ENCODE measurements around the gene SPDYA. TPM values are rescaled to one million over a fixed set of nuclear protein-coding genes. Genes with fewer than 3 reads are reported as not detected.
A peak's percentile ranks its signal among the peaks of the same experiment; 100 is the strongest.

The SPDYA gene
- total RNA-seq = 1 to 10 TPM; 1.4 to 1.5 TPM

DNA sequence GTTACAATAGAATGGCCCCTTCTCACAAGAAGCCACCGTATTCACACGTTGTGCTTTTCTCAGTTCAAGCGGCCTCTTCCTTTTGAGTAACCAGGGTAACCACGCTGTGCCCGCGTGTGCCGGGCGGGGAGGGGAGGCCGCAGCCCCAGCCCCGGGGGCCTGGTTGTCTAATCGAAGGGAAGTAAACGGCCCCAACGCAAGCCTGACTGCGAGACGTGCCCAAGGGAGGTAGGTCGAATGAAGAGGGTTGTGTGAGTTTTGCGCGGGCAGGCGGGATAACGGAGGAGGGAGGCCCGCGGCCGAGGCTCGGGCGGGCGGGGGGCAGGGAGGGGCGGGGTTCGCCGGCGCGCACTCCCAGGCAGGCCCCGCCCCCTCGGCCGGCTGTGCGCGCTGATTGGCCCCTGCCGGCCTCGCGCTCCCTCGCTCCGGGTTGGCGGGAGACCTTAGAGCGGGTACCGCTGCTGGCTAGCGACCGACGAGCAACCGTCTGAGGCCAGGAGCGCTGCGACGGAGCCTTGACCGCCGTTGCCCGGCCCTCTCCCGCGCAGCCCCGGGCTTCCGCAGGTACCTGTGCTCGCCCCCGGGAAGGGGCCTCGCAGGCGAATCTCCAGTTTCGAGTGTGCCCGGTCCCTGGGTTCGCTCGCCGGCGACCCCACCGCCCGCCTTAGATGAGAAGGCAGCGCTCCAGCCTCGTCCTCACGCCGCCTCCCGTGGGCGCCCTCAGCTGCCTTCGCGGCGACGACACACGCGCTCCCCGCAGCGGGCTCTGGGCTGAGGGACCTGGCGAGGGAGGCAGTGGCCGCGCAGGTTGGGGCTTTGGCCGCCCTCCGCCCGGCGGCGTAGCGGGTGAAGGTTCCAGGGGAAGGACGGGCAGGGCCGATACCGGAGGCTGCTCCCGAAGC, at the start of gene SPDYA:
Gene SPDYA (plus strand): TSS at position 451 of the 902 bp plus-strand sequence. CDS start 5,181 bp downstream, outside the sequence.
- ChIA-PET POLR2A (no interaction called here), CTCF (interaction anchor here (0.6 to 2.0 kb wide), 4 partner anchors 10 to 1377 kb away, joined by 3 to 6 read pairs (median 4); no protein-coding TSS in a partner anchor)
- H3K4me3 Mint-ChIP-seq = peak within 1 kb of the TSS; percentile 77
- DNase-seq = peak; percentile 82
- H3K27ac Mint-ChIP-seq = peak within 1 kb of the TSS; percentile 81
- H3K9me3 Mint-ChIP-seq = no peaks in the 10 kb centered on the region
- peaks cover 11% of the 10 kb centered on the region for H3K36me3 Mint-ChIP-seq (ENCODE audit: low read depth)
- H3K4me1 Mint-ChIP-seq = peaks cover 21% of the 10 kb centered on the region
- H3K27me3 Mint-ChIP-seq = no peaks in the 10 kb centered on the region

DNA sequence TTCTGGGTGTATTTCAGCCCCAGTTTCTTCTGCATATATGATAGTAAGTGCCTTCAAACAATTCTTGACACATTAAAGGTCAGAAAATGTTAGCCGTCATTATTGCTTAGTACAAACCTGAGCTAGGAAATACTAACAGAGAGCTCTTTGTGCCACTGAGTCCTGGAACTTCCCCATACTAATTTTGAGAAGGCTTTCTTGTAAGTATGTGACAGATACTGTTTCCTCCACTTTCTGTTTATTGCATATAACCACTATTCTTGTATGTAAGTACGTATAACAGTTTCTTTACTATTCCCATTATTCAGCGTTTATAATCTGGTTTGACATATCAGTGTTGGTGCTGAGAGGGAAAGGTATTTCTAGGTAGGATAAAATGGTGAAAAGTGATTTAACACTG, 49.2 kb upstream of the SPDYA start:
- no peak for DNase-seq
- H3K9me3 Mint-ChIP-seq = no peaks in the 10 kb centered on the region
- no peak overlapping the region for H3K4me3 Mint-ChIP-seq
- ChIA-PET POLR2A (no interaction called here), CTCF (interaction anchor here (2.0 to 2.3 kb wide), 2 partner anchors 10 to 81 kb away, joined by 4 to 6 read pairs; partner anchors contain the start of gene PPP1CB)
- H3K27ac Mint-ChIP-seq = no peak overlapping the region
- peaks cover 30% of the 10 kb centered on the region for H3K4me1 Mint-ChIP-seq
- H3K36me3 Mint-ChIP-seq (ENCODE audit: low read depth) = peaks cover 34% of the 10 kb centered on the region
- H3K27me3 Mint-ChIP-seq = no peaks in the 10 kb centered on the region

DNA sequence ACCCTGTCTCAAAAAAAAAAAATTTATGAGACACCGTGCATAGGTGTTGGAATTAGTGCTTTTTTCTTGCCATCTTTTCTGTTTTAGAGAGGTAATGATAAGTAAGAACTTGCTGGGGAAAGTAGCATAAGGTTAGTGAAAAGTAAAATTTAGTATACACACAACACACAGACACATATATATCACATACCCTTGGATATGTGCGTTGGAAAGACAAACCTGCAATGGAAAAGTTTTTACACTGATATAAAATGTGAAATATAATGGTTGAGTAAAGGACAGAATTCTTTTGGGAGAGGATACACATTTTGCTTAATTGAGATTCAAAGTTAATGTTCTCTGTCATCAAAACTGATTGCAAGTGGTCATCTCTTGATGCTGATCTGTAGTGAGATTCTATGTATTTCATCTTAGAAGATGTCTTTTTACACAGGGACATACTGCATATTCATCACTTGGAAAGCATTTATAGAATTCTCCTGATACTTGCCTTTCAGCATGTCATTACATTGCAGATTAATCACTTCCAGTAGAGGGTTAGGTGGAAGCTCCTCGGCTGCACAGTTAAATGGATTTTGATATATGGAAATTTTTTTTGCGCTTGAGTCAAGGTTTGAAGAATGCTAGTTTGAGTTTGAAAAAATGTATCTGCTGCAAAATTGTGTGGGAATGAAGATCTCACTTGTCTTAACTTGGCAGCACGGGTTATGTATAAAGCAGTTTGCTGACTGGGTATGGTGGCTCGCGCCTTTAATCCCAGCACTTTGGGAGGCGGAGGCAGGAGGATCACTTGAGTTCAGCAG, 45.5 kb upstream of the SPDYA start:
- CTCF ChIA-PET = interaction anchor here (1.8 kb wide), 1 partner anchor 10 kb away, joined by 5 read pairs; no protein-coding TSS in a partner anchor
- DNase-seq = no peak
- POLR2A ChIA-PET = no interaction called here
- Mint-ChIP-seq H3K27me3 (no peaks in the 10 kb centered on the region), H3K4me3 (no peak overlapping the region), H3K4me1 (peaks cover 30% of the 10 kb centered on the region), H3K36me3 (ENCODE audit: low read depth) (peaks cover 34% of the 10 kb centered on the region), H3K9me3 (no peaks in the 10 kb centered on the region), H3K27ac (no peak overlapping the region)

DNA sequence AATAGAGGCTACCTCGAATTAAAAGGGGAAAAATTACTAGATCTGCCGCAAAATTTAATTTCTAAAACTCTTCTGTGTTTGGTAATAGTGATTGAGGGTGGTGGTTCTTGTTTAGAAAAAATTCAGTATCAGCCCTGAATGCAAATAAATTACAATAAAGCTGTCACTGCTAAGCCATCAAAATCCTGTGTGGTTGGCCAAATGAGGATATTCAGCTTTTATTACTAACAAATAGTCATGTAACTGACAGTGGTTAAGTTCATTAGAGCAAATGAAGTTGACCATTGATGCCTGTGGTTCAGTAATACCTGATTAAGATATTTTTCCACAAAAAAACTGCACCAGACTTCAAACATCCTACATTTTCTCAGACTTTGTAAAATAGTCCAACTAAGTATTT, 44.6 kb upstream of the SPDYA start:
- CTCF ChIA-PET = interaction anchor here (1.8 kb wide), 1 partner anchor 11 kb away, joined by 5 read pairs; no protein-coding TSS in a partner anchor
- POLR2A ChIA-PET = no interaction called here
- Mint-ChIP-seq H3K27me3 (no peaks in the 10 kb centered on the region), H3K27ac (no peak overlapping the region), H3K36me3 (ENCODE audit: low read depth) (peaks cover 34% of the 10 kb centered on the region), H3K9me3 (no peaks in the 10 kb centered on the region), H3K4me1 (peaks cover 35% of the 10 kb centered on the region), H3K4me3 (no peak overlapping the region)
- DNase-seq = no peak

DNA sequence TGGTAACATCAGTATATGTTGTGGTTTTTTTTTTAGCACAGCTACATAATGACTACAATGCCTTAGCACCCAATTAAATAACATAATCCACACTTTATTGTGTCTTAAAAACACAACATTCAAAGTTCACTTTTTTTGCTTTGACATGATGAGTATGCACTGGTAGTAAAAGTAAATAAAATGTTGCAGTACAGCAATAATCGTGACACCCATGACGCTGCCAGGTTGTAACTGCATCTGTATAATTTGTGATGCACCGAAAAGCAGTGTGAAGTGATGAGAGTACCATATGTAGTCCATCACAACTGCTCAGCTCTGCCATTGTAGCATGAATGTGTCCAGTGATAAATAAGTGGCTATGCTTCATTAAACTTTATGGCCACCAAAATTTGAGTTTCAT, 43.3 kb upstream of the SPDYA start:
- peaks cover 35% of the 10 kb centered on the region for H3K4me1 Mint-ChIP-seq
- no peak for DNase-seq
- ChIA-PET POLR2A (no interaction called here), CTCF (interaction anchor here (0.7 kb wide), 1 partner anchor 42 kb away, joined by 5 read pairs; no protein-coding TSS in a partner anchor)
- peaks cover 27% of the 10 kb centered on the region for H3K36me3 Mint-ChIP-seq (ENCODE audit: low read depth)
- H3K27ac Mint-ChIP-seq = no peak overlapping the region
- no peak overlapping the region for H3K4me3 Mint-ChIP-seq
- H3K9me3 Mint-ChIP-seq = no peaks in the 10 kb centered on the region
- H3K27me3 Mint-ChIP-seq = no peaks in the 10 kb centered on the region

DNA sequence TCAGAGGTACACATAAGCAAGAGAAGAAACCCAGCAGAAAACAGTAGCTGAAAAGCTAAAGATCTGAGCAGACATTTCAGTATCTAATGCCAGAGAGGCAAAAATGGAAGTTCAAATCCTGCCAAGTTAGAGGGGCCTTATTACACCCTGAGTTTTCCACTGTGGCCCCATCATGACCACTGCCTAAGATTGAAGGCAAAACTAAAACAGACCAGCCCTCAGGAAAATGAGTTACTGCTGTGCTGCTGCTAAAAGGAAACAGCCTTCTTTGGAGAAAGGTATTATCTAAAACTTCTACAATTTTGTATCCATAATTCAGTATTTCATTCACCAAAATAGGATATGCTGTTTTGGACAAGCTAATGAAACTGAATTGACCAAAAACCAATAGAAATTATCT, 42.2 kb upstream of the SPDYA start:
- no peaks in the 10 kb centered on the region for H3K9me3 Mint-ChIP-seq
- H3K27ac Mint-ChIP-seq = no peak overlapping the region
- no peak for DNase-seq
- peaks cover 36% of the 10 kb centered on the region for H3K4me1 Mint-ChIP-seq
- peaks cover 20% of the 10 kb centered on the region for H3K36me3 Mint-ChIP-seq (ENCODE audit: low read depth)
- ChIA-PET POLR2A (no interaction called here), CTCF (interaction anchor here (0.5 to 1.1 kb wide), 4 partner anchors 17 to 201 kb away, joined by 3 to 4 read pairs (median 4); partner anchors contain the start of gene PPP1CB)
- no peak overlapping the region for H3K4me3 Mint-ChIP-seq
- no peaks in the 10 kb centered on the region for H3K27me3 Mint-ChIP-seq

DNA sequence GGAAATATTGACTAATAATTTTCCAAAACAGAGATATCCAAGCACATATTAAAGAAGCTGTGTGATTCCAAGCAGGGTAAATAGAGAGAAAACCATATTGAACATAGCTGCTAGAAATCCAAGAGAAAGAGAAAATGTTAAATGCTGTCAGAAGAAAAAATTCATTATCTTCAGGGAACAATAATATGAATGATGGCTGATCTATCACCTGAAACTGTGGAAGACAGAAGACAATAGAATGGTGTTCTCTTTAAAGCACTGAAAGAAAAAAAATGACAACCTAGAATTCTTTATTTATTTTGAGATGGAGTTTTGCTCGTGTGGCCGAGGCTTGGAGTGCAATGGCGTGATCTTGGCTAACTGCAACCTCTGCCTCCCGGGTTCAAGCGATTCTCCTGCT, 41.7 kb upstream of the SPDYA start:
- no peak for DNase-seq
- Mint-ChIP-seq H3K27me3 (no peaks in the 10 kb centered on the region), H3K9me3 (no peaks in the 10 kb centered on the region), H3K27ac (no peak overlapping the region), H3K36me3 (ENCODE audit: low read depth) (peaks cover 18% of the 10 kb centered on the region), H3K4me3 (no peak overlapping the region), H3K4me1 (peaks cover 36% of the 10 kb centered on the region)
- CTCF ChIA-PET = interaction anchor here (0.5 to 1.5 kb wide), 5 partner anchors 17 to 202 kb away, joined by 3 to 5 read pairs (median 4); partner anchors contain the start of gene PPP1CB
- POLR2A ChIA-PET = no interaction called here

DNA sequence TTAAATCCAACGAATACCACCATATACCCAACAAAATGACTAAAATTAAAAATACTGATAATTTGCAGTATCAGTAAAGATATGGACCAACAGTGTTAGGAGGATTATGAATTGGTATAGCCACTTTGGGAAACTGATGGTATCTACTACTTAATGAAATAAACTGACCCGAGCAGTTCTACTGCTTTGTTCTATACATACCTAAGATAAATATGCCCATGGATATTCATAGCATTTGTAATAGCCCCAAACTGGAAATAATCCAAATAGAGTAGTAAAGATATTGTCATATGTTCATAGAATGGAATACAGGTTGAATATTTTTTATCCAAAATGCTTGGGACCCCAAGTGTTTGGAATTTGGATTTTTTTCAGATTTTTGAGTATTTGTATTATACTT, 38.3 kb upstream of the SPDYA start:
- H3K4me3 Mint-ChIP-seq = no peak overlapping the region
- H3K4me1 Mint-ChIP-seq = peaks cover 37% of the 10 kb centered on the region
- peaks cover 22% of the 10 kb centered on the region for H3K36me3 Mint-ChIP-seq (ENCODE audit: low read depth)

DNA sequence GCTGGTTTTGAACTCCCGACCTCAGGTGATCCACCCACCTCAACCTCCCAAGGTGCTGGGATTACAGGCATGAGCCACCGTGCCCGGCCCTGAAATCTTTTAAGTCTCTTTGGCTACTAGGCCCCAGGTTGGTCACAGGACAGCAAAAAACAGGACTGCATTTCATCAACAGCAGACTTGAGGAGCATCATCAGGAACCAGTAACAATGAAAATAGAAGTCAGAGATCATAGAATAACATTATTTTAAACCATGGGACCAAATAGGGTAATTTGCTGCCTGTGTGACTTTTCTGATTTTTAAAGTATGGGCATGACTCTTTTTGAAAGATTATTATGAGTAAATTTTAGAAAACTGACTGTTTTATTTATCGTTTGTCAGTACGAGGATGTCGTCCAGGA, 34.2 kb upstream of the SPDYA start:
- ChIA-PET CTCF (interaction anchor here (2.0 kb wide), 1 partner anchor 182 kb away, joined by 5 read pairs; no protein-coding TSS in a partner anchor), POLR2A (no interaction called here)
- Mint-ChIP-seq H3K9me3 (no peaks in the 10 kb centered on the region), H3K4me3 (no peak overlapping the region), H3K27ac (no peak overlapping the region), H3K4me1 (peaks cover 26% of the 10 kb centered on the region), H3K36me3 (ENCODE audit: low read depth) (peaks cover 27% of the 10 kb centered on the region), H3K27me3 (no peaks in the 10 kb centered on the region)
- no peak for DNase-seq

More for the DNA sequence above, 38.3 kb upstream of the SPDYA start:
- ChIA-PET CTCF (no interaction called here), POLR2A (no interaction called here)
- DNase-seq = no peak
- no peaks in the 10 kb centered on the region for H3K9me3 Mint-ChIP-seq
- no peak overlapping the region for H3K27ac Mint-ChIP-seq
- no peaks in the 10 kb centered on the region for H3K27me3 Mint-ChIP-seq

DNA sequence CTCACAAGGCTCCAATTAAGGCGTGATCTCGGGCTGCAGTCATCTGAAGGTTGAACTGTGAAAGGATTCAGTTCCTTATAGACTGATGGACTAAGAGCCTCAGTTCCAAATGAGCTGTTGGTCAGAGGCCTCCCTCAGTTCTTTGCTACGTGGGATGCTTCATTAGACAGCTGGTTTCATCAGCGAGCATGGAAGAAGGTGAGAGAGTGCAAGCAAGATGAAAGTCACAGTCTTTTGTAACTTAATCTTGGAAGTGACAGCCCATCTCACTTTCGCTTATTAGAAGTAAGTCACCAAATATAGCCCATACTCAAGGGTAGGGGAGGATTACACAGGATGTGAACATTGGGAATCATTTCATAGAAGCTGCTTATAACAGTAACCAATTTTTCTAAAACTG, 32.2 kb upstream of the SPDYA start:
- Mint-ChIP-seq H3K27ac (no peak overlapping the region), H3K9me3 (no peaks in the 10 kb centered on the region), H3K36me3 (ENCODE audit: low read depth) (peaks cover 40% of the 10 kb centered on the region), H3K4me1 (peaks cover 25% of the 10 kb centered on the region), H3K27me3 (no peaks in the 10 kb centered on the region), H3K4me3 (no peak overlapping the region)
- ChIA-PET CTCF (no interaction called here), POLR2A (no interaction called here)
- no peak for DNase-seq

DNA sequence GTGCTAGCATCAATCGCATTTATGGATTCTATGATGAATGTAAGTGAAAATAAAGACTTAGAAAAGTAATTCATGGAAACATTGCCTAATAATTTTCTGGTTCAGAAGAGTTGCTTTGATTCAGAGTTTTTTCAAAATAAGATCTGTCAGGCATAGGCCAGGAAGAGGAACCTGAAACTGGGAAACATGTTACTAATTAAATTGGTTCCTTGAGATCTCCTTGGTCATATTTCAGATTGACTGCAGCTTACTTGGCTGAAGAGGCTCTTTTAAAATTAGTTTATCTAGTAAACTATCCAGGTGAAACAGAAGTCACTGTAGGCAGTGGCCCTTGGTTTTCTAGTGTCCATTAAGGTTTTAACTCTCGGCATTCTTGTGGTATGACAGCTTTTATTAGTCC, 31.6 kb upstream of the SPDYA start:
- Mint-ChIP-seq H3K27me3 (no peaks in the 10 kb centered on the region), H3K4me3 (no peak overlapping the region), H3K4me1 (peaks cover 25% of the 10 kb centered on the region), H3K27ac (no peak overlapping the region), H3K9me3 (no peaks in the 10 kb centered on the region), H3K36me3 (ENCODE audit: low read depth) (peaks cover 44% of the 10 kb centered on the region)
- ChIA-PET CTCF (interaction anchor here (1.9 kb wide), 1 partner anchor 212 kb away, joined by 5 read pairs; no protein-coding TSS in a partner anchor), POLR2A (no interaction called here)
- no peak for DNase-seq

DNA sequence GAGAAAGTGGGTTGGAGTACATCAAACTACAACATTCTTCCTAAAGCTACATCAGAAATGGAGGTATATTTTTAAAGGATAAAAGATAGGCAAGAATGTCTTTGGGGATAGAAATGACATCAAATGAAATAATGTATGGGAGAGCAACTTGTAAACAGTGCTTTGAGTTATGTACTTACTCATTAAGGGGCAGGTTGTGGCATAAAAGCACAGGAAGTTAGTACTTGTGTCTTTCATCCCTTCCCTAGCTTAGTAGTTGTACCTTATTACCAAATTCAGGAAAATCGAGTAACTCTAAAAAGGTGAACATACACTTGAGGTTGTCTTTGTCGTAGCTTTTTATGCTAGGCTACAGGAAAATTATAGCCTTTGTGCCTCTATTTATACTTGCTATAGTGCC, 30.1 kb upstream of the SPDYA start:
- POLR2A ChIA-PET = no interaction called here
- Mint-ChIP-seq H3K27me3 (no peaks in the 10 kb centered on the region), H3K27ac (peak overlapping the region; percentile 4), H3K4me3 (no peak overlapping the region), H3K9me3 (no peaks in the 10 kb centered on the region), H3K36me3 (ENCODE audit: low read depth) (peaks cover 49% of the 10 kb centered on the region), H3K4me1 (peaks cover 25% of the 10 kb centered on the region)
- no peak for DNase-seq
- CTCF ChIA-PET = interaction anchor here (0.7 to 1.9 kb wide), 2 partner anchors 161 to 214 kb away, joined by 3 to 5 read pairs; no protein-coding TSS in a partner anchor

DNA sequence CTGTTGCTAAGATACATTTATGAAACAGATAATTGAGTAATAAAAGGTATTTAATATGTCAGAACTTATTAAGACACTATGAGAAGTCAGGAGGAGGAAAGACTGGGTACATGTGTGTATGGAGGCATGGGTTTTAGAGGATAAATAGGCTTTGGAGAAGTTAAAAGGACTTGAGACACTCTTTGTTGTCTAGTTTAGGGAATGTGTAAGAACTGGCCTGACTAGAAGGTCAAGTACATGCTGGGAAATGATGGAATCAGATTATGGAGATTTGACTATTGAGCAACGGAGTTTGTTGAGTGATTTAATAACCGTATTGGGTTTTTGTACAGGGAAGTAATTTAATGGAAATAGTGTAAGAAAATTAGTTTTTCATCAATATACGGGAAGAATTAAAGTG, 28.2 kb upstream of the SPDYA start:
- ChIA-PET POLR2A (no interaction called here), CTCF (interaction anchor here (0.6 kb wide), 1 partner anchor 1173 kb away, joined by 4 read pairs; no protein-coding TSS in a partner anchor)

More for the DNA sequence above, 28.2 kb upstream of the SPDYA start:
- no peak overlapping the region for H3K27ac Mint-ChIP-seq
- H3K36me3 Mint-ChIP-seq (ENCODE audit: low read depth) = peaks cover 47% of the 10 kb centered on the region
- H3K9me3 Mint-ChIP-seq = no peaks in the 10 kb centered on the region
- H3K4me3 Mint-ChIP-seq = no peak overlapping the region
- DNase-seq = no peak
- H3K27me3 Mint-ChIP-seq = no peaks in the 10 kb centered on the region
- H3K4me1 Mint-ChIP-seq = peaks cover 18% of the 10 kb centered on the region

Measured in activated CD4-positive, alpha-beta T cell treated with anti-CD3 and anti-CD28 coated beads, Interleukin-2, amount 10 ng/mL, durations not matched to agents 7 days and 5 days (primary cell).